Omental fat pad (tissue), 4 donors: ENCODE data around the gene SEC16B. TPM values are rescaled to one million over a fixed set of nuclear protein-coding genes. Genes with fewer than 3 reads are reported as not detected.

Experiments
- ATAC-seq: fragments of 150-250 bp; one replicate; pipeline ENCODE4 v1.9.1; 2016; ENCODE audit warnings: mild to moderate bottlenecking, moderate library complexity; ENCODE audit not compliant: low FRiP score
- DNase-seq: peaks from one replicate; pipeline ENCODE4 v3.0.0-alpha.2; 2019; ENCODE audit warnings: low spot score
- total RNA-seq, 4 donors: library from RNA; depleted of rRNA; stranded (reverse); fragments of >200 nt; gene quantifications; one replicate each; pipeline ENCODE4 v1.1.0, GENCODE V29; 2016
- TF ChIP-seq, protein P1 (sequence below), 3 donors: fragments of 450-650 bp; IDR thresholded peaks; one replicate each; pipeline ENCODE4 v1.5.1; 2016 to 2017; ENCODE audit warnings: antibody characterized with exemption in 3 of 3, mild to moderate bottlenecking in 3 of 3, moderate library complexity in 2 of 3

The SEC16B gene
- total RNA-seq, 4 donors from 2014 or later = 0.56 to 7.7 (median 1.6) TPM

DNA sequence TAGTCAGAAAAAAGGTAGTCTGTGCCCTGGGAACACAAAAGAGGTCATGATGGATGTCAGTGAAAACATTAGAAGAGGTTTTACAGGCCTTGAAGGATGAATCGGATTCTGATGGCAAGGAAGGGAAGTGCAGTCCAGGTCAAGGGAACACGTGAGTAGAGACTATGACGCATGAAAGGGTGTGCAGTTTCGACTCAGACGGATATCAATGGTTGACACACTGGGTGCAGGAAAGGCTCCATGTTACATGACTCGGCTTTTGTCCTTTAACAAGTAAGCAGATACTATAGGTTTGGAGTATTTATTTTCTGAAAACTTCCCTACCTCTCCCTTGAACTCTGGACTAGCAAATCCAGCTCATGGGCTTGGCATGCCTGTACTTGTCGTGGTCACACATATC lies 55.3 kb downstream of the SEC16B start:
- TF ChIP-seq, protein P1, sequence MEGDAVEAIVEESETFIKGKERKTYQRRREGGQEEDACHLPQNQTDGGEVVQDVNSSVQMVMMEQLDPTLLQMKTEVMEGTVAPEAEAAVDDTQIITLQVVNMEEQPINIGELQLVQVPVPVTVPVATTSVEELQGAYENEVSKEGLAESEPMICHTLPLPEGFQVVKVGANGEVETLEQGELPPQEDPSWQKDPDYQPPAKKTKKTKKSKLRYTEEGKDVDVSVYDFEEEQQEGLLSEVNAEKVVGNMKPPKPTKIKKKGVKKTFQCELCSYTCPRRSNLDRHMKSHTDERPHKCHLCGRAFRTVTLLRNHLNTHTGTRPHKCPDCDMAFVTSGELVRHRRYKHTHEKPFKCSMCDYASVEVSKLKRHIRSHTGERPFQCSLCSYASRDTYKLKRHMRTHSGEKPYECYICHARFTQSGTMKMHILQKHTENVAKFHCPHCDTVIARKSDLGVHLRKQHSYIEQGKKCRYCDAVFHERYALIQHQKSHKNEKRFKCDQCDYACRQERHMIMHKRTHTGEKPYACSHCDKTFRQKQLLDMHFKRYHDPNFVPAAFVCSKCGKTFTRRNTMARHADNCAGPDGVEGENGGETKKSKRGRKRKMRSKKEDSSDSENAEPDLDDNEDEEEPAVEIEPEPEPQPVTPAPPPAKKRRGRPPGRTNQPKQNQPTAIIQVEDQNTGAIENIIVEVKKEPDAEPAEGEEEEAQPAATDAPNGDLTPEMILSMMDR (IDR thresholded peaks at IDR 0.05) = no peak
- ATAC-seq = no peak
- no peak for DNase-seq

- ATAC-seq (no peak), DNase-seq (no peak)
- TF ChIP-seq, protein P1 (IDR thresholded peaks at IDR 0.05) = no peak
Observed at GRCh38 chr1:177913762-177914540, 55.9 kb downstream of the SEC16B start.

DNA sequence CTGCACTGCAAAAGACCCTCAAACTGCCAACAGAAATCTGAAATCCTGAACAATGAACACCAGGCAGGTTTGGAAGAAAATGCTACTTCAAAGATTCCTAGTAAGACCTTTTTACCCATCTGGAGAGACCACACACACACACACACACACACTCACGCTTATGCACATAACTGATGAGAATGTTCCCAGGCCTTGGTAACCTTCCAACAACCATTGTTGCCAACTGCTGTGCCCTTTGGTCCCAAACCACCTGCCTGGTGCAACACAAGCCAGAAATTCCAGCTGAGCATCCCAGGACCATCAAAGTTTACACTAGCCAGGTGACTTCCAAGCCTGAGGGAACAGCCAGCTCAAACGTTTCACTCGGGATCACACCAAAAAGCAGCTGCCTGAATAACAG lies 56.9 kb downstream of the SEC16B start:
- TF ChIP-seq, protein P1 (IDR thresholded peaks at IDR 0.05) = no peak
- DNase-seq (no peak), ATAC-seq (no peak)

GRCh38 chr1:177909416-177909815 lies 60.4 kb downstream of the SEC16B start:
- TF ChIP-seq, protein P1 (IDR thresholded peaks at IDR 0.05) = no peak
- ATAC-seq (no peak), DNase-seq (no peak)

- TF ChIP-seq, protein P1 (IDR thresholded peaks at IDR 0.05) = no peak
- DNase-seq = no peak
- ATAC-seq = no peak
Observed at GRCh38 chr1:177907000-177907399, 62.9 kb downstream of the SEC16B start.

DNA sequence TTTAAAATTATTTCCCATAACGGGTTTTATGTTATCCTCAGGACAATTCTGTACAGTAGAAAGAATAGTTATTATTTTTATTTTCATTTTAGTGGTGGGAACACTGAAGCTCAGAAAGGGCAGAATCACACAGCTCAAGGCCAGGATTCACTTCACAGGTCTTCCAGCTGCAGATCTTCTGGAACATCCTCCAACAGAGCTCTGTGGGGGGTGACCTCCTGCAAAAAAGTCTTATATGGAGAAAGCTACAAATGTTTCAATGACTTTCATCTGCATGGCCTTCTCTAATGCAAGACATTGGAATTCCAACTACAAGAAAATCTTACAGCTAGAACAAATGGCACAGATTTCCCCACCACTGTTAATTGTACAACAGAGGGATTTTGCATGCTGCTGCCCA lies 64.2 kb downstream of the SEC16B start:
- TF ChIP-seq, protein P1 (IDR thresholded peaks at IDR 0.05) = no peak
- DNase-seq = no peak
- ATAC-seq = no peak

GRCh38 chr1:177902266-177902665 lies 67.6 kb downstream of the SEC16B start:
- TF ChIP-seq, protein P1 (IDR thresholded peaks at IDR 0.05) = no peak
- ATAC-seq = no peak
- DNase-seq = no peak
